ENCODE data around the gene COL9A1. TPM values are rescaled to one million over a fixed set of nuclear protein-coding genes. Genes with fewer than 3 reads are reported as not detected.

COL9A1 gene
- total RNA-seq, 1 experiment from 2014 or later = not detected

GRCh38 chr6:70253923-70254322 lies 49.0 kb downstream of the COL9A1 start:
- Mint-ChIP-seq H3K4me1 (ENCODE audit: low read depth, unreplicated experiment) (no peaks in the 10 kb centered on the region), H3K9me3 (ENCODE audit: unreplicated experiment) (no peaks in the 10 kb centered on the region), H3K27ac (ENCODE audit: unreplicated experiment) (no peak overlapping the region), H3K27me3 (ENCODE audit: insufficient read depth, unreplicated experiment) (peaks cover under 1% of the 10 kb centered on the region), H3K36me3 (ENCODE audit: insufficient read depth, unreplicated experiment) (no peaks in the 10 kb centered on the region), H3K4me3 (ENCODE audit: unreplicated experiment) (no peak overlapping the region)
- no peaks in the 10 kb centered on the region for H3K36me3 ChIP-seq (ENCODE audit: control insufficient read depth, insufficient read depth, low read length)
- no peak overlapping the region for H3K4me3 ChIP-seq (ENCODE audit: low read depth, low read length)
- H3K4me1 ChIP-seq = no peaks in the 10 kb centered on the region
- intact Hi-C loops (cut with micrococcal nuclease; ENCODE audit: unreplicated experiment) = no loop called here
- DNase-seq = no peak
- TF ChIP-seq CTCF (IDR thresholded peaks at IDR 0.05; ENCODE audit: insufficient read depth in 1 of 2, low read depth in 1 of 2, low read length in 1 of 2, severe bottlenecking in 1 of 2, unreplicated experiment in 1 of 2) = no peak
- CTCF ChIA-PET = no interaction called here
- no peaks in the 10 kb centered on the region for H3K9me3 ChIP-seq
- H3K27me3 ChIP-seq (replicated peaks; ENCODE audit: control insufficient read depth, insufficient read depth, low read length) = no peaks in the 10 kb centered on the region
- no TSS peak for BruUV-seq (replicated peaks)
- POLR2A ChIA-PET = no interaction called here

DNA sequence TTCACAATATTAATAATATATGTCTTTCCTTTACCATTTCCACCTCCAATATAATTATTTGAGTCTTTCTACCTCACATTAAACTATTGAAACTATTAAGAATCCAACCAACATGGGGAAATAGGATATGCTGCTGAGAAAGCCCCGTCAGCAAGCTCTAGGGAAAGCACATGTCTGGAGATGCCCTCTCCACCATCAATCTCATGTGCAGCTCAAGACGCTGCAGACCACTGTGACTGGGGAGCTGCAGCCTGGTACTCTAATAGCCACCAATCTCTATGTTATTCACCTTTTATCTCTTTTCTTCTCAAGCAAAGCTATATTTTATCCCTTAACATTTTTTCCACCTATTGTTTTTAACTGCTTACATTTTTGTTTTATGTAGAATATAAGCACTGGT lies 50.3 kb downstream of the COL9A1 start:
- H3K4me3 Mint-ChIP-seq (ENCODE audit: unreplicated experiment) = no peak overlapping the region
- TF ChIP-seq CTCF (IDR thresholded peaks at IDR 0.05; ENCODE audit: insufficient read depth in 1 of 2, low read depth in 1 of 2, low read length in 1 of 2, severe bottlenecking in 1 of 2, unreplicated experiment in 1 of 2) = no peak
- Histone ChIP-seq H3K4me3 (ENCODE audit: low read depth, low read length) (no peak overlapping the region), H3K4me1 (no peaks in the 10 kb centered on the region), H3K27me3 (replicated peaks; ENCODE audit: control insufficient read depth, insufficient read depth, low read length) (peaks cover 1% of the 10 kb centered on the region), H3K9me3 (no peaks in the 10 kb centered on the region), H3K36me3 (ENCODE audit: control insufficient read depth, insufficient read depth, low read length) (no peaks in the 10 kb centered on the region)
- H3K9me3 Mint-ChIP-seq (ENCODE audit: unreplicated experiment) = no peaks in the 10 kb centered on the region
- no TSS peak for BruUV-seq (replicated peaks)
- POLR2A ChIA-PET = no interaction called here
- peaks cover 8% of the 10 kb centered on the region for H3K27me3 Mint-ChIP-seq (ENCODE audit: insufficient read depth, unreplicated experiment)
- no peak overlapping the region for H3K27ac Mint-ChIP-seq (ENCODE audit: unreplicated experiment)
- H3K4me1 Mint-ChIP-seq (ENCODE audit: low read depth, unreplicated experiment) = no peaks in the 10 kb centered on the region
- CTCF ChIA-PET = no interaction called here
- DNase-seq = no peak
- H3K36me3 Mint-ChIP-seq (ENCODE audit: insufficient read depth, unreplicated experiment) = no peaks in the 10 kb centered on the region
- intact Hi-C loops (cut with micrococcal nuclease; ENCODE audit: unreplicated experiment) = no loop called here

DNA sequence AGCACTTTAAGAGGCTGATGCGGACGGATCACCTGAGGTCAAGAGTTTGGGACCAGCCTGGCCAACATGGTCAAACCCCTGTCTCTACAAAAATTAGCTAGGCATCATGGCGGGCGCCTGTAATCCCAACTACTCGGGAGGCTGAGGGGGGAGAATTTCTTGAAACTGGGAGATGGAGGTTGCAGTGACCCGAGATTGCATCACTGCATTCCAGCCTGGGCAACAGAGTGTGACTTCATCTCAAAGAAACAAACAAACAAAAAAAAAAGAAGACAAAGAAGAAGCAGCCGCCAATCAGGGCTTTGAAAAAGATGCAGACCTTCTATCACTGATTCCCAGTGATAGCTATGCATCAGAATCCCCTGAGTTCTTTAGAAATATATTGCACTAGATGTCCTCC lies 56.8 kb downstream of the COL9A1 start:
- TF ChIP-seq CTCF (IDR thresholded peaks at IDR 0.05; ENCODE audit: insufficient read depth in 1 of 2, low read depth in 1 of 2, low read length in 1 of 2, severe bottlenecking in 1 of 2, unreplicated experiment in 1 of 2) = no peak
- no TSS peak for BruUV-seq (replicated peaks)
- Histone ChIP-seq H3K27me3 (replicated peaks; ENCODE audit: control insufficient read depth, insufficient read depth, low read length) (peaks cover 1% of the 10 kb centered on the region), H3K4me1 (no peaks in the 10 kb centered on the region), H3K36me3 (ENCODE audit: control insufficient read depth, insufficient read depth, low read length) (no peaks in the 10 kb centered on the region), H3K4me3 (ENCODE audit: low read depth, low read length) (no peak overlapping the region), H3K9me3 (no peaks in the 10 kb centered on the region; the same call in 1 of the 2 replicates)
- no peak for DNase-seq
- intact Hi-C loops (cut with micrococcal nuclease; ENCODE audit: unreplicated experiment) = no loop called here
- POLR2A ChIA-PET = no interaction called here
- CTCF ChIA-PET = no interaction called here
- H3K36me3 Mint-ChIP-seq (ENCODE audit: insufficient read depth, unreplicated experiment) = no peaks in the 10 kb centered on the region
- H3K4me1 Mint-ChIP-seq (ENCODE audit: low read depth, unreplicated experiment) = peaks cover 7% of the 10 kb centered on the region
- no peak overlapping the region for H3K27ac Mint-ChIP-seq (ENCODE audit: unreplicated experiment)
- peaks cover 11% of the 10 kb centered on the region for H3K27me3 Mint-ChIP-seq (ENCODE audit: insufficient read depth, unreplicated experiment)
- no peak overlapping the region for H3K4me3 Mint-ChIP-seq (ENCODE audit: unreplicated experiment)
- no peaks in the 10 kb centered on the region for H3K9me3 Mint-ChIP-seq (ENCODE audit: unreplicated experiment)
